SKM-1 (cell line): ENCODE results near the gene XPO4.
A peak's percentile ranks its signal among the peaks of the same experiment; 100 is the strongest.
"Not testable (repeated sequence)": the region's sequence is repeated elsewhere in the genome, so short reads cannot be mapped to it uniquely, and the experiment has no call there.

ENCODE experiments used
- DNase-seq: peaks from one replicate; lab custom pipeline; 2025; ENCODE audit not compliant: unreplicated experiment; lab: John Stamatoyannopoulos, UW

Gene XPO4

DNA sequence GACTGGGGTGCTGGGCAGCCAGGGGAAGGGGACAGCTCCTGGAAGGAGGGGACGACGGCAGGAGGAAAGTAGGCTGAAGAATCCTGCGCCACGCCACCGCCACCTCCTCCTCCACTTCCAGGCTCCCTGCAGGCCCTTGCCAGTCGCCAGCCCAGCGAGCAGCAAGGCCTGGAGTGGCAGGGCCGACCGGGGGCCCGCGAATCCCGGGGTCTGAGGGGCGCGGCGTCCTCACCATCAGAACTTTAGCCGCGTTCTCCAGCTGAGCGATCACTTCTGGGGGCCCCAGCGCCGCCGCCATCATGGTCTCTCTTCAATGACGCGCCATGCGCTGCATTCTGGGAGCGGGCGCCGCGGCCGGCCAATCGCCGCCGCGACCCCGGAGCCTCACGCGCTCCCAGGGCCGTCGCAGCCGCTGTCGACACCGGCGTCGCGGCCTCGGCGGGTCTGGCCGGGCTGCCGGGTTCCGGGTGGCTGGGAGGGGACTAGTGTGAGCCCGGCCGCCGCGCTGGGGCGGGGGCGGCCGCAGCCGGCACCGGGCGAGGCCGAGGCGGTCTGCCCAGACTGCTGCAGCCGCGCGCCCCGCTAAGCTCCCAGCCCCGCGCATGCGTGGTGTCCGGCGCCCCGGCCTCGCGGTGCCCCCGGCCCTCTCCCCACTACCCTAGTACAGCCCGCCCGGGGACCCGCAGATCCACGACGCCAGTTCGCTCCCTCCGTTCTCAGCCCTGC, at the start of gene XPO4:
Gene XPO4, minus strand, starts transcription at position 309 of the 726 bp plus-strand sequence. Its CDS starts 8 bp downstream, at position 301.
- peak; percentile 45 for DNase-seq

DNA sequence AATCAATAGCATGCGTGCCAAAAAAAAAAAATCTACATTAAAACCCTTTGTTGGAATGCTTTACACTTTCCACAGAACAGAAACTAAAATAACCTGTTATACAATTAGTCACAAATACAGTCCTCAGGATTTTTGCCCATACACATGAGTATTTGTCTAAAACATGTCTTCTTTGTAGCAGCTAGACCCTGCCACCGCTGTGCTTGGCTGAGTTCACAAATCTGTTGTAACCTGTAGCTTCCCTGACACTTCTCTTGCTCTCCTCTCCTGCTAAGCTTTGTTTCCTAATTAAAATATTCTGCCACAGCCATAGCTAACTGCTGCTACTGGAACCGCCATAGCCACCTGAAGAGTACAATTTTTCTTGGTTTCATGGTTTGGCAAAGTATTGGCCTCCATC, 45.5 kb upstream of the XPO4 start:
- DNase-seq, result not testable (repeated sequence)

DNA sequence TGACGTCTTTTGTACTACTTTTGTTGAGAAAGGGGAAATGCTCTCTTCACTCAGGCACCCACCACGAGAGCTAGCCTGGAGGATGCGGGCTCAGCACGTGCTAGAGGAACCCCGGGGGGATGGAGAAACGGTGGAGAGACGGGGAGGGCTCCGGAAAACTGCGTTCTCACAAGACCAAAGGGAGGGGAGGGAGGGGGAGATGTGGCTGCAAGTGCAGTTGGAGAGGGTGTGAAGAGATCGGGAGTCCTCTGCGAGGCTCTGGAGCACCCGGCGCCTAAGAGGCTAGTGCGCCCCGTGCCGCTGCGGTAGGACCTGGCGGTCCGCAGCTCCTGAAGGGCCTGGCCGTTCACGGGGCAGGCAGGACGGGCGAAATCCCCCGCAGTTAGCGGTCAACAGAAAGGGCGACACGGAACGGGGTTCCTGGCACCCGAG, 43.4 kb upstream of the XPO4 start:
- DNase-seq, result no peak

DNA sequence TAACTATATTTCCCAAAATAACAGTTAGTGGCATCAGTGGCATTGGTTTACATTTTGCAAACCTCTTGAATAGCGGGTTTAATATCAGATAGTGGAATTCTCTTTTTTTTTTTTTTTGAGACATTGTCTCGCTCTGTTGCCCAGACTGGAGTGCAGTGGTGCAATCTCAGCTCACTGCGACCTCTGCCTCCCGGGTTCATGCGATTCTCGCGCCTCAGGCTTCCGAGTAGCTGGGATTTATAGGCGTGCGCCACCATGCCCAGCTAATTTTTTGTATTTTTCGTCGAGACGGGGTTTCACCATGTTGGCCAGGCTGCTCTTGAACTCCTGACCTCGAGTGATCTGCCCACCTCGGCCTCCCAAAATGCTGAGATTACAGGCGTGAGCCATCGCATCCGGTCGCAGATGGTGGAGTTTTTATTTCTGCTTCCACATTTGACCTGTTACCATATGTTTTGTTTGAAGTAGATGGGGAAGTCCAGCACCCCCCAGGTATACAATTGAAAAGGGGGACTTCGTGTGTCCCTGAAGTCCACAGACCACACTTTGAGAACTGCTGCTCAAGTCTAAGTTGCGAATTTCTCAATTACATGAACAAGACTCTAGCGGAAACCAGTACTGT, 40.5 kb upstream of the XPO4 start:
- no peak for DNase-seq

DNA sequence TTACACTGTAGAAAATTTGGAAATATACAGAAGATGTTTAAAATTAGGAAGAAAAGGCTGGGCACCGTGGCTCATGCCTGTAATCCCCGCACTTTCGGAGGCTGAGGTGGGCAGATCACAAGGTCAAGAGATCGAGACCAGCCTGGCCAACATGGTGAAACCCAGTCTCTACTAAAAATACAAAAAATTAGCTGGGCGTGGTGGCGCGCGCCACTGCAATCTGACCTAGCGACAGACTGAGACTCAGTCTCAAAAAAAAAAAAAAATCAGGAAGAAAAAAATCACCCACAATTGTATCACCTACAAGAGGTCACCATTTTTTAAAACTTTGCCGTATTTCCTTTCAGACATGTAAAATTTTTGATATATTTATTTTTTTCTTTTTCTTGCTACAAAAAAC, 38.0 kb upstream of the XPO4 start:
- DNase-seq, result not testable (repeated sequence)

DNA sequence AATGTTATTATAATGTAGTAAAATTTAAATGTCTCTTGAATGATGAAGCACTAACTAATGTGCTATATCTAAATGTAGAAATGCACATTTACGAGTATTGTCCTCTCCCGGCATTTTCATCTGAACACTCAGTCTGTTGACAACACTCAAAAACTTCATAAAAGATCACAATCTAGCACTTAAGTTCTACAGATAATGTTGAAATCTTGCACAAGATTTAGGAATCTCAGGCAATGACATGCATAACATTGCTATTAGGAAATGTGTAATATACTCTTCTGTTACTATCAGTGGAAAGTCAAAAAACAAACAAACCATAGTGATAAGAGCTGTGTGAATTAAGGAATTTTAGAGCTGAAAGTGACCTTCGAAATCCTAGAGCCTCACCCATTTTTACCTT, 37.5 kb upstream of the XPO4 start:
- DNase-seq, result no peak

DNA sequence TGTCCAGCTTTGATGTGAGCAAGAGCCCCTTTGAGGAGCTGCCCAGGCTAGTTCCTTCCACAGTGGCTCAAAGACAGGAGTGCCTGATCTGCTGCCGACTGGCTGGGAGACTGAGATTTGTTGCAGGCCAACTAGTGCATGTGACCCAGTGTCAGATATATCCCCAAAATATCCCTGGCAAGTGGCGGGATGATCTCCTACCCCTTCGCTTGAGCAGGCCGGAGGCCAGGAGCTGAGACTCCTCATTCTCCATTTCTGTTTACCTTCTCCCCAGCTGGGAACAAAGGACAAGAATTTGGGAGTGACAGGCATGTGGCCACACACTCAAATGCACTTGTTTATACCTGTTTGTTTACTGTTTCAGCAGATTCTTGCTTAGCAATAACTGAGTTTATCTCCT, 37.1 kb upstream of the XPO4 start:
- DNase-seq, result no peak

DNA sequence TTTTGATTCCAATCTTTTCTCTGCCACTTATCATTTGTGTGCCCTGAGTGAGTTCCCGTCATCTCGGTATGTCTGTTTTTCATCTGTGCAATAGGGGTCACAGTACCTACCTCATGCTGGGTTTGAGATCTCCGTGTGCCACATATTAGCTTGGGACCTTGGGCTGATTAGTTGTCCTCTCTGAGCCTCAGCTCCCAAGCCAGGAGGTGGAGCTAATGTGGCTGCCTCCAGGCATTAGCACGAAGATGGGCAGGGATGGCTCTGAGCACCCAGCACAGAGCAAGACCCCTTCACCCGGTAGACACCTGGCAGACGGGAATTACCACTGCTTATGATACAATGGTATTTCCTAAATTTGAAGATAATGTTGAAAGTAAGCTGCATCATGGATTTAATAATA, 35.8 kb upstream of the XPO4 start:
- DNase-seq, result no peak

DNA sequence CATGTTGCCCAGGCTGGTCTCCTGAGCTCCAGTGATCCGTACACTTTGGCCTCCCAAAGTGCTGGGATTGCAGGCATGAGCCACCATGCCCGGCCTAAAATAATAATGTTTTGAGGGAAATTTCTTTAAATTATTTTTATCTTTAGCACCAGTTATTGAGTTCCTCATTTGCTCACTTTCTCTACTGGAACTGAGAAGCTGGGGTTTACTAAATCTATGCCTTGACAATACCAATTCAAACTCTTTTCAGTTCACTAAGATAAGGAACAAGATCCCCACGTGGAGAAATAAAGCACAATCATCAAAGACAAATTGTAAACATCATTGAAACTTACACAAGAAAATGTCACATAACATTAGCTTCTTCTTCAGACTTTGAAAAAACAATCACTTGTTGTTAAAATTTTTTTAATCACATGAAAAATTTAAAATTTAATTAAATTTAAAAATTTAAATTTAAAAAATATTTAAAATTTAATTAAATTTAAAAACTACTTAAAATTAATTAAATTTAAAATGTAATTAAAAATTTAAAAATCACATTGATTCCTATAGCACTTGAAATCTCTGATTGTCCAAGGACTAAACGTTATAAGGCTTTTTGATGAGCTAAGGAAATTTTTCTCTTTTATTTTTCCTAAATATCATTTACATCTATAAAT, 25.2 kb upstream of the XPO4 start:
- DNase-seq, result no peak

DNA sequence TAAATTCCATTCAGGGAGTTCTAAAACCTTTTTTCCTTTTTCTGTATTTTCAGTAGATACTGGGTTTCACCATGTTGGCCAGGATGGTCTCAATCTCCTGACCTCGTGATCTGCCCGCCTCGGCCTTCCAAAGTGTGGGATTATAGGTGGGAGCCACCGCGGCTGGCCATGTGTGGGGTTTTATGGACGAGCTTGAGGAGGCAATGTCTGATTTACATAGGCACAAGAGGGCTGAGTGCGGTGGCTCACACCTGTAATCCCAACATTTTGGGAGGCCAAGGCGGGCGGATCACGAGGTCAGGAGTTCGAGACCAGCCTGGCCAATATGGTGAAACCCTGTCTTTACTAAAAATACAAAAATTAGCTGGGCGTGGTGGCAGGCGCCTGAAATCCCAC, 22.8 kb upstream of the XPO4 start:
- DNase-seq, result not testable (repeated sequence)

DNA sequence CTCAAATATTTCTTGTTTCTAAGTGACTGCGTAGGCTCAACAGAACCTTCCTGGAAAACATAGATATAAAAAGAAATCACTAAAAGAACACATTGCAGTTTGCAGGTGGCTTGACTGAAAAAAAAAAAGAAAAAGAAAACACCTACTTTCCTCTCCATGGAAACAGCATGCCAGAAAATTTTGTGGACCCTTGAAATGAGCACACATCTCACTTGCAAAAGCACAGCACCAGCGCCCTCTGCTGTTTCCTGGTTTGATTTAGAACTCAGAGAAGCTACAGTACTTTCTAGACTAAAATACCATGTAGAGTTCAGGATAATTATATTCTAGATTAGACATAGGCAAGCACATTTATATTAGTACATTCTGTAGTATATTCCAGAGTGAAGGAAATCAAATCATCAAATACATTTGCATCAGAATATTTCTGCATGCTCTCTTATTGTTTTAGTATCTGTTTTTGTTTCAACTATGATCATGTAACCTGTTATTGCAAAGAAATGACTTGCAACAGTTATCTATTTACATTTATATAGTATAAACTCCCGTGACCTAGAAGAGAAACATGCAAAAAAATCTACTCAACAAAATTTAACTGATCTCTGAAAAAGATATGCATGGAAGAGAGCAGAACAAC, 22.3 kb upstream of the XPO4 start:
- peak; percentile 40 for DNase-seq

DNA sequence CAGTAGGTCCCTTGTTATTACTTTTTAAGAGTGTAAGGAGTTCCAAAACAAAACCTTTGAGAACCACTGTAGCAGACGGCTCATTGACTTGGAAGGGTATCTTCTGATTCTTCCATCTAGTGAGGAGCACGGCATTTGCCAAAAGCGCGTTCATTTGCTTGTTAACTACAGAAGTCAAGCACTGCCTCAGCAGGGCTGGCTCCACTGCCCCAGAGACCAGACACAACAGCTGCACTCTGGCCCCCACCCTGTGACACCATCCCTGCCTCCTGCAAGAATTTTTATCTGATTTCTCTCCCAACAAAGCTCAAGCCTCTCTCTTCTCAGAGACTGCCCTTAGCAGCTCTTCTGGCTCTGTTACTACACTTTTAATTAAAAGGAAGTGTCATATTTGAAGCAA, 20.7 kb upstream of the XPO4 start:
- no peak for DNase-seq

DNA sequence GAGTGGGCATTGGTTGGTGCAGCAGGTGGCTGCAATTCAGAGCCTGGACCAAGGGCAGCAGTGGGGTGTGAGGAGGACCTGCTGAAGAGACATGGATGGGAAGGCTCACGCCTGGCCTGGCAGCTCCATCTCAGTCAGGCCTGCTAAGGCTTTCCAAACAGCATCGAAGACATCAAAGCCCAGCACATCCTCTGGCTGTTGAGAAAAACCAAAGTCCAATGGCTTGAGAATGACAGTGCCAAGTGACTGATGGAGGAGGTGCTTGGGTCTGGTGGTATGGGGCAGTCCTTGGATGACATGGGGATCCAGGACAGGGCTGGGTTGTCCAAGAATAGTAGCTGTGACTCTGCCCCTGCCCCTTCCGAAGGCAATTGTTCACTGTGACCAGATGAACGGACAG, 19.0 kb upstream of the XPO4 start:
- DNase-seq, result no peak

DNA sequence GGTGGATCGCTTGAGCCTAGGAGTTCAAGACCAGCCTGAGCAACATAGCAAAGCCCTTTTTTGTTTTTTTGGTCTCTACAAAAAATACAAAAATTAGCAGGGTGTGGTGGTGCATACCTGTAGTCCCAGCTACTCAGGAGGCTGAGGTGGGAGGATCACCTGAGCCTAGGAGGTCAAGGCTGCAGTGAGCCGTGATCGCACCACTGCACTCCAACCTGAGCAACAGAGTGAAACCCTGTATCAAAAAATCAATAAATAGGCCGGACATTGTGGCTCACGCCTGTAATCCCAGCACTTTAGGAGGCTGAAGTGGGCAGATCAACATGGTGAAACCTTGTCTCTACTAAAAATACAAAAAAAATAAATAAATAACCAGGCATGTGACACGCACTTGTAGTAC, 13.1 kb upstream of the XPO4 start:
- not testable (repeated sequence) for DNase-seq

DNA sequence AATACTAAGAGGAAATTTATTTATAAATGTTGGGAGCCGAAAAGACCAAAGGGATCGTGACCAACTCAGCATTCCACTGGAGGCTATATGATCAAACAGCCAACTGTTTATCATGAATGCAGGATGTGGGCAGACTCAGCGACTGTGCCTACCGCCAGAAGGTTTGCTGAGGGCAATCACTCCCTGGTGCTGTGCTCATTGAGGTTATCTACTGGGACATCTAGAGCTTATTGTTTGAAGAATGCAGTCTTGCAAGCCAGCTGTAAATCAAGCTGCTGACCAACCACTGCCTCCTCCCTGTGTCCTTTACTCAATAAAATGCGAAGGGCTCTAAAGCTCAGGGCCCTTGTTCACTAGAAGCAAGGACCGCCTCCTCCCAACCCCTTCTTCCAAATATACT, 8.5 kb upstream of the XPO4 start:
- no peak for DNase-seq

DNA sequence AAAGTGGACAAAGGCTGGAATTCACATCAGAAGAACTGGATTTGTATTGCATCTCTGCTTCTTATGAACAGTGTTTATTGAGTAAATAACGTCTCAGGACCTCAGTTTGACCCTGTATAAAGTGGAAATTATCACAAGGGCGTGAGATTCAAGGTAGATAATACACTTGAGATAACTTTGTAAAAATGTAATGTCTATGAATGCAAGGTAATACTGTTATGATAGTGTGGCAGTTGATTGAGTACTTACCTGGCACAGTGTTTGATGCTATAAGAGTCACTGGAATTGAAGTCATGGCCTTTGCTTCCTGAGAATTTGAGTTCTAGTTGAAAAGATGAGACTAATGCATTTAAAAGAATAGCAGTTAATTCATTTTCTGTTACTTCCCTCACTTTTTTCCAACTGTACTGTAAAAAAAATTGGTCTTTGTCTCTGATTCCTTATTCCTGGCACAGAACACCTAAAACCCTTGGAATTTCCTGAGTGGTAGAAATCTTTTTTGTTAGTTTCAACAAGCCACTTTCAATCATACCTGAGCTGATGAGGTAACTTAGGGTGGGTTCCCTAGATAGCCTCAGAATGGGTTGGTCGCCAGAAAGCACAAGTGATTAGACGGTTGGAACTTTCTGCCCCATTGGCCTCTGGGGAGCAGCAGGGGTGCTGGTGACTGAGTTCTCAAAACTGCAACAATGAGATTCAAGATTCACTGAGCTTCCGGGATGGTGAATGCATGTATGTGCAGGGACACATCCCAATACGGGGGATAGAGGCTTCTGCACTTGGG, 6.4 kb upstream of the XPO4 start:
- DNase-seq, result no peak

DNA sequence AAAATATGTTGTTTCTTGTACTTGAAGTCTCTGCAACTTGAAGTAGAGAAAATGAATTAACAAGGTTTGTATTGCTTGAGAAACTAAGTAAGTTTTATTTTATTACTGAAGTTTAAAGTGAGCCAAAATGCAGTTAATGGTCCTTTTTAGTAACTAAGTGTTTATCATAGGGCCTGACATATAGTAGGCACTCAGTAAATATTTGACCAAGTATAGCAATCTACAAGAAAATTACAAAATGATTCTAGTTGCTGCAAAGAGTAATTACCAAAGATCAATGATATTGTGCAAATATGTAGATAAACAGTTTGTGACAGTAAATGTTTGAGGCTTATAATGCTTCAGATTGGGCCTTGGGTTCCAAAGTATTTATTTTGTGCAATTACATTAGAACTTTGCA, 2.4 kb upstream of the XPO4 start:
- no peak for DNase-seq

DNA sequence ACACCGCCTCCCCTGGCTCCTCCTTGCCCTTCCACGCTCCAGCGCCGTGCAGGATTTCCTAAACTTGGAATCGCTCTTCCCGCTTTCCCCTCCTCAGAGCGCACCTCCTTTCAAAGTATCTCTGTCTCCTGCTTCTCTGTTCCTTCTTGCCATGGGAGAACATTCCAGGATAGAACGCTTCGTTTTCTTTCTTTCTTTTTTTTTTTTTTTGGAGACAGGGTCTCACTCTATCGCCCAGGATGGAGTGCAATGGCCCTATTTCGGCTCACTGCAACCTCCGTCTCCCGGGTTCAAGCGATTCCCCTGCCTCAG, 574 bp upstream of the XPO4 start:
- no peak for DNase-seq

DNA sequence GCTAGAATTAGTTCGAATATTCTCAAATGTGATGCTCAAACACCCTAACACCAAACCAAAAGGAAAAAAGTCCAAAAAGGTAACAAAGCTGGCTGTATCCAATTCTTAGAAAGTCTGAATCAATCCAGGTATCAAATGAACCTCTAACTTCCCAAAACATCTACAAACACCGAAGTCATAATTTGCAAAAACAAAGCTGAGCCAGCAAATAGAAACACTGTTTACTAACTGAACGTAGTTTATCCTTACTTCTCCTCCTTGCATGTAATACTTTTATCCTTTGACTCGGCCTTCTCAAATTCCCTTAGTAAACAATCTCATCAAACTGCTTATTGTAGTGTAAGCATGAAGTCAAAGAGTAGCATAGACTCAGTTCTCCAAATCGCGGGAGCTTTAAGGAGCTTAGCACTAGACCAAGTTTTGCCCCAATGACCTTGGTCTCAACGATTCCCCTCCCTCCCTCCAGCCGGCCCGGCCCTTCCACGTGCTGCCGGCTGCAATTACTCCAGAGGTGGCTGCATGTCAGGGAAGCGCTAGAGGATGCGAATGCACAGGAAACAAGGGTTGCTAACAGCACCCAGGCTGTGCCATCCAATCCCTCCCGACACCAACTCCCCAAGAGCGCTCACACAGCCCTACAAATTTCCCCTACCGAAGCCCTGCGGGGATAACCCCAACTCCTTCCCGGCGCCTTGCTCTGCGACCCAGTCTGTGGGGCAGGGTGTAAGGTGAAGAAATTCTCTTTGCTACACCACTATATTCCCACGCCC, 693 bp downstream of the XPO4 start:
- peak; percentile 24 for DNase-seq

DNA sequence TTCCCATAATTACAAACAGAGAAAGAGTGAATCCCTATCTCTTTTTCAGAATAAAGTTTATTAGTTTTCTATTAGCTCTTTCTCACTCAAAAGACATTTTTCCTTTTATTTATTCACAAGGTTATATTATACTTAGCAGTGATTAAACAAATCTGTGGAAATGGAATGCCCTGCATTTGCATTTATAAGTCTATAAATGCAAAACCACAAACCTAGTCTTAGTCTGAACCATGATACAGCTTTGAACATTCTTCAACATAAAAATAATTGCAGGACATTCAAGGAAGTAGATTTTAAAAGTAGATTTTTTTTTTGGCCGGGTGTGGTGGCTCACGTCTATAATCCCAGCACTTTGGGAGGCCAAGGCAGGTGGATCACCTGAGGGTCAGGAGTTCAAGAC, 8.3 kb downstream of the XPO4 start:
- no peak for DNase-seq

DNA sequence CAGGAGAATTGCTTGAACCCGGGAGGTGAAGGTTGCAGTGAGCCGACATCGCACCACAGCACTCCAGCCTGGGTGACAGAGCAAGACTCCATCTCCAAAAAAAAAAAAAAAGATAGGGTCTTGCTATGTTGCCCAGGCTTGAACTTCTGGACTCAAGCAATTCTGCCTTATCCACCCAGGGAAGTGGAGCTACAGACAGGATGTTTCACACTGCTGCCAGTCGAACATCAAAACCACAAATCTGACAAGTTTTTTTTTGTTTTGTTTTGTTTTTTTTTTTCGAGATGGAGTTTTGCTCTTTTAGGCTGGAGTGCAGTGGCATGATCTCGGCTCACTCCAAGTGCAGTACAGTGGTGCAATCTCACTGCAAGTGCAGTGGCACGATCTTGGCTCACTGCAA, 10.8 kb downstream of the XPO4 start:
- DNase-seq, result no peak
